ENCODE results near the gene TRIM33.

GRCh38 chr1:114551400-114551799, 40.4 kb upstream of the TRIM33 start:
- TF ChIP-seq CTCF (IDR thresholded peaks at IDR 0.05), result no peak
- TF ChIP-seq POLR2A (IDR thresholded peaks at IDR 0.05), result no peak

Data from Peyer's patch (tissue), 4 donors.